ENCODE measurements around the gene DCK.
"Not testable (repeated sequence)": the region's sequence is repeated elsewhere in the genome, so short reads cannot be mapped to it uniquely, and the experiment has no call there.

DNA sequence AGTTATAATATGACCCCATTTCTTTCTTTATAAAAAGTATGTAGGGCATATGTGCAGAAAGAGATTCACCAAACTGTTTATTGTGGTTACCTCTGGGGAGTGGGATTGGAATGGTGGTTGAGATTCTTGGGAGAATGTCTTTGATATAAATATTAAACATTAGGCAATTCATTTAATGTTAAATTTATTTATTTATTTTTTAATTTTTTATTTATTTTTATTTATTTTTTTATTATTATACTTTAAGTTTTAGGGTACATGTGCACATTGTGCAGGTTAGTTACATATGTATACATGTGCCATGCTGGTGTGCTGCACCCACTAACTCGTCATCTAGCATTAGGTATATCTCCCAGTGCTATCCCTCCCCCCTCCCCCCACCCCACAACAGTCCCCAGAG lies 60.2 kb downstream of the DCK start:
- TF ChIP-seq, protein P1, sequence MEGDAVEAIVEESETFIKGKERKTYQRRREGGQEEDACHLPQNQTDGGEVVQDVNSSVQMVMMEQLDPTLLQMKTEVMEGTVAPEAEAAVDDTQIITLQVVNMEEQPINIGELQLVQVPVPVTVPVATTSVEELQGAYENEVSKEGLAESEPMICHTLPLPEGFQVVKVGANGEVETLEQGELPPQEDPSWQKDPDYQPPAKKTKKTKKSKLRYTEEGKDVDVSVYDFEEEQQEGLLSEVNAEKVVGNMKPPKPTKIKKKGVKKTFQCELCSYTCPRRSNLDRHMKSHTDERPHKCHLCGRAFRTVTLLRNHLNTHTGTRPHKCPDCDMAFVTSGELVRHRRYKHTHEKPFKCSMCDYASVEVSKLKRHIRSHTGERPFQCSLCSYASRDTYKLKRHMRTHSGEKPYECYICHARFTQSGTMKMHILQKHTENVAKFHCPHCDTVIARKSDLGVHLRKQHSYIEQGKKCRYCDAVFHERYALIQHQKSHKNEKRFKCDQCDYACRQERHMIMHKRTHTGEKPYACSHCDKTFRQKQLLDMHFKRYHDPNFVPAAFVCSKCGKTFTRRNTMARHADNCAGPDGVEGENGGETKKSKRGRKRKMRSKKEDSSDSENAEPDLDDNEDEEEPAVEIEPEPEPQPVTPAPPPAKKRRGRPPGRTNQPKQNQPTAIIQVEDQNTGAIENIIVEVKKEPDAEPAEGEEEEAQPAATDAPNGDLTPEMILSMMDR (conservative IDR thresholded peaks at IDR 0.05; ENCODE audit: low read length), result not testable (repeated sequence)
- not testable (repeated sequence) for TF ChIP-seq EZH2phosphoT487 (IDR thresholded peaks at IDR 0.05; ENCODE audit: borderline replicate concordance, low read depth, low read length)
